Liver (tissue), 9 donors: ENCODE data around the gene PARP8. TPM values are rescaled to one million over a fixed set of nuclear protein-coding genes. Genes with fewer than 3 reads are reported as not detected.

Source experiments
- DNase-seq: peaks from one replicate; pipeline ENCODE4 v3.0.0-alpha.2; 2017; ENCODE audit warnings: low spot score
- H3K27ac ChIP-seq, 2 donors: one replicate each; pipeline ENCODE4 v1.7.0; 2013; ENCODE audit warnings: inconsistent platforms in 2 of 2, low read length in 2 of 2, control low read depth in 1 of 2, low read depth in 1 of 2, mild to moderate bottlenecking in 1 of 2
- H3K27me3 ChIP-seq, 4 donors: one replicate each; pipeline versions ENCODE4 v1.6.1 to v1.7.0; 2013; ENCODE audit warnings: low read length in 3 of 4, inconsistent platforms in 1 of 4, mild to moderate bottlenecking in 1 of 4, moderate library complexity in 1 of 4; ENCODE audit not compliant: control insufficient read depth in 4 of 4, insufficient read depth in 4 of 4
- H3K36me3 ChIP-seq, 4 donors: one replicate each; pipeline versions ENCODE4 v1.6.1 to v1.7.0; 2013; ENCODE audit warnings: low read length in 3 of 4, mild to moderate bottlenecking in 3 of 4, low read depth in 1 of 4, moderate library complexity in 1 of 4; ENCODE audit not compliant: control insufficient read depth in 4 of 4, insufficient read depth in 3 of 4
- H3K4me1 ChIP-seq, 4 donors: one replicate each; pipeline versions ENCODE4 v1.6.1 to v1.7.0; 2013; ENCODE audit warnings: low read length in 3 of 4, mild to moderate bottlenecking in 3 of 4, moderate library complexity in 1 of 4; ENCODE audit not compliant: control insufficient read depth in 4 of 4, insufficient read depth in 4 of 4
- H3K4me3 ChIP-seq, 3 donors: one replicate each; pipeline versions ENCODE4 v1.6.1 to v1.7.0; 2013; ENCODE audit warnings: low read length in 3 of 3, control low read depth in 1 of 3, low read depth in 1 of 3, mild to moderate bottlenecking in 1 of 3
- H3K9ac ChIP-seq, 2 donors: one replicate each; pipeline ENCODE4 v1.7.0; 2013; ENCODE audit warnings: low read length in 2 of 2, mild to moderate bottlenecking in 2 of 2, moderate library complexity in 2 of 2, control low read depth in 1 of 2, low read depth in 1 of 2
- H3K9me3 ChIP-seq, 4 donors: one replicate each; pipeline versions ENCODE4 v1.6.1 to v1.7.0; 2013; ENCODE audit warnings: low read length in 3 of 4; ENCODE audit not compliant: control insufficient read depth in 4 of 4
- ATF3 ChIP-seq: IDR thresholded peaks from 2 replicates; pipeline ENCODE4 v1.6.1; 2016; ENCODE audit warnings: antibody characterized with exemption
- CTCF ChIP-seq: fragments of 150-350 bp; IDR thresholded peaks from 2 replicates; pipeline ENCODE4 v1.5.1; 2017; ENCODE audit warnings: improper control_type of control experiment, low read depth, low read length; ENCODE audit not compliant: missing input control
- EGR1 ChIP-seq, 2 donors: IDR thresholded peaks; 2 replicates each; pipeline ENCODE4 v1.6.1; 2016 to 2018; ENCODE audit warnings: antibody characterized with exemption in 2 of 2, low read depth in 2 of 2
- FOXA1 ChIP-seq: IDR thresholded peaks from 2 replicates; pipeline ENCODE4 v1.6.1; 2016; ENCODE audit warnings: antibody characterized with exemption
- GABPA ChIP-seq, 2 donors: IDR thresholded peaks in 1 of 2; conservative IDR thresholded peaks in 1 of 2; 2 replicates each; pipeline ENCODE4 v1.6.1; 2016; ENCODE audit warnings: antibody characterized with exemption in 2 of 2, mild to moderate bottlenecking in 1 of 2, moderate library complexity in 1 of 2
- HNF4A ChIP-seq, 2 donors: conservative IDR thresholded peaks; 2 replicates each; pipeline ENCODE4 v1.6.1; 2016; ENCODE audit warnings: antibody characterized with exemption in 2 of 2, mild to moderate bottlenecking in 2 of 2
- HNF4G ChIP-seq: IDR thresholded peaks from 2 replicates; pipeline ENCODE4 v1.6.1; 2016; ENCODE audit warnings: antibody characterized with exemption
- MAX ChIP-seq: IDR thresholded peaks from 2 replicates; pipeline ENCODE4 v1.6.1; 2016; ENCODE audit warnings: antibody characterized with exemption
- NR2F2 ChIP-seq: IDR thresholded peaks from 2 replicates; pipeline ENCODE4 v1.6.1; 2016; ENCODE audit warnings: antibody characterized with exemption
- RAD21 ChIP-seq, 2 donors: IDR thresholded peaks; 2 replicates each; pipeline ENCODE4 v1.6.1; 2016; ENCODE audit warnings: antibody characterized with exemption in 2 of 2, mild to moderate bottlenecking in 2 of 2
- REST ChIP-seq: IDR thresholded peaks from 2 replicates; pipeline ENCODE4 v1.6.1; 2016; ENCODE audit warnings: antibody characterized with exemption, mild to moderate bottlenecking
- RXRA ChIP-seq, 2 donors: IDR thresholded peaks; 2 replicates each; pipeline ENCODE4 v1.6.1; 2017 to 2018; ENCODE audit warnings: antibody characterized with exemption in 2 of 2, mild to moderate bottlenecking in 1 of 2
- SP1 ChIP-seq: IDR thresholded peaks from 2 replicates; pipeline ENCODE4 v1.6.1; 2018; ENCODE audit warnings: antibody characterized with exemption, mild to moderate bottlenecking
- YY1 ChIP-seq: IDR thresholded peaks from 2 replicates; pipeline ENCODE4 v1.6.1; 2016; ENCODE audit warnings: antibody characterized with exemption, mild to moderate bottlenecking
- ZBTB33 ChIP-seq: IDR thresholded peaks from 2 replicates; pipeline ENCODE4 v1.6.1; 2016; ENCODE audit warnings: antibody characterized with exemption
- WGBS: extraction: QIAGEN DNeasy Blood & Tissue Kit; methylation state at CpG from one replicate; pipeline ENCODE4 v1.1.7; 2013; 5-methylcytosine and 5-hydroxymethylcytosine counted together
- polyA plus RNA-seq, 2 donors: library from polyadenylated mRNA; stranded (reverse) in 1 of 2; unstranded in 1 of 2; fragments of 200-250 nt in 1 of 2; fragments of >200 nt in 1 of 2; fragmentation: Nextera tagmentation in 1 of 2; extraction: Ambion mirVana in 1 of 2; gene quantifications; one replicate each; pipeline versions ENCODE4 v1.2.1 to v1.2.3, GENCODE V29; 2013 to 2015
- total RNA-seq, 2 donors: library from RNA; depleted of rRNA; stranded (reverse); fragments of >200 nt; gene quantifications; one replicate each; pipeline ENCODE4 v1.2.3, GENCODE V29; 2014
- donor health status: healthy.
- donor health status: healthy.
- donor health status: healthy.
- donor health status: healthy.
- donor health status: healthy.

The PARP8 gene
- total and polyA plus RNA-seq, 4 donors, result 3.9 to 16.0 (median 7.1) TPM

- no peaks in the 10 kb centered on the region for H3K4me1 ChIP-seq
- WGBS, result 96% methylated on average over 1 of the region's 1 CpG
- DNase-seq, result no peak
- H3K36me3 ChIP-seq, result peaks cover 0 to 3% (median 0%) of the 10 kb centered on the region in 4 donors
- TF ChIP-seq RXRA (IDR thresholded peaks at IDR 0.05), result no peak
- TF ChIP-seq HNF4A (conservative IDR thresholded peaks at IDR 0.05), result no peak
- no peak for TF ChIP-seq MAX
- TF ChIP-seq YY1, result no peak
- TF ChIP-seq GABPA (IDR thresholded peaks at IDR 0.05 in 1 of 2, conservative IDR thresholded peaks at IDR 0.05 in 1 of 2), result no peak
- TF ChIP-seq EGR1 (IDR thresholded peaks at IDR 0.05; ENCODE audit: low read depth in 2 of 2), result no peak
- TF ChIP-seq CTCF, result no peak
- no peaks in the 10 kb centered on the region for H3K27me3 ChIP-seq
- no peak overlapping the region for H3K4me3 ChIP-seq
- H3K27ac ChIP-seq, result no peak overlapping the region
- no peaks in the 10 kb centered on the region for H3K9me3 ChIP-seq
- H3K9ac ChIP-seq, result no peak overlapping the region
Measured at GRCh38 chr5:50759526-50760270, 93.3 kb downstream of the PARP8 start.

- Histone ChIP-seq H3K9me3 (no peaks in the 10 kb centered on the region), H3K27me3 (no peaks in the 10 kb centered on the region), H3K36me3 (peaks cover 0 to 3% (median 0%) of the 10 kb centered on the region in 4 donors), H3K27ac (no peak overlapping the region), H3K4me1 (no peaks in the 10 kb centered on the region), H3K4me3 (no peak overlapping the region), H3K9ac (no peak overlapping the region)
- TF ChIP-seq ZBTB33 (no peak), HNF4A (conservative IDR thresholded peaks at IDR 0.05) (no peak), MAX (no peak), ATF3 (no peak), EGR1 (IDR thresholded peaks at IDR 0.05; ENCODE audit: low read depth in 2 of 2) (no peak), GABPA (IDR thresholded peaks at IDR 0.05 in 1 of 2, conservative IDR thresholded peaks at IDR 0.05 in 1 of 2) (no peak), RAD21 (IDR thresholded peaks at IDR 0.05) (no peak), FOXA1 (no peak), NR2F2 (no peak), HNF4G (no peak), REST (no peak), CTCF (no peak), SP1 (no peak)
- DNase-seq, result no peak
Measured at GRCh38 chr5:50763351-50763750, 96.9 kb downstream of the PARP8 start.
